Measurements from ENCODE around the gene CRACR2B.
A peak's percentile ranks its signal among the peaks of the same experiment; 100 is the strongest.

The CRACR2B gene

GRCh38 chr11:794766-795633, 32.7 kb upstream of the CRACR2B start:
- DNase-seq = peak in 9 of 51 donors; percentile 7 to 73 (median 26)

- DNase-seq = peak in 38 of 51 donors; percentile 26 to 76 (median 51)
These were observed 31.8 kb upstream of the CRACR2B start for GRCh38 chr11:795634-796564.

DNA sequence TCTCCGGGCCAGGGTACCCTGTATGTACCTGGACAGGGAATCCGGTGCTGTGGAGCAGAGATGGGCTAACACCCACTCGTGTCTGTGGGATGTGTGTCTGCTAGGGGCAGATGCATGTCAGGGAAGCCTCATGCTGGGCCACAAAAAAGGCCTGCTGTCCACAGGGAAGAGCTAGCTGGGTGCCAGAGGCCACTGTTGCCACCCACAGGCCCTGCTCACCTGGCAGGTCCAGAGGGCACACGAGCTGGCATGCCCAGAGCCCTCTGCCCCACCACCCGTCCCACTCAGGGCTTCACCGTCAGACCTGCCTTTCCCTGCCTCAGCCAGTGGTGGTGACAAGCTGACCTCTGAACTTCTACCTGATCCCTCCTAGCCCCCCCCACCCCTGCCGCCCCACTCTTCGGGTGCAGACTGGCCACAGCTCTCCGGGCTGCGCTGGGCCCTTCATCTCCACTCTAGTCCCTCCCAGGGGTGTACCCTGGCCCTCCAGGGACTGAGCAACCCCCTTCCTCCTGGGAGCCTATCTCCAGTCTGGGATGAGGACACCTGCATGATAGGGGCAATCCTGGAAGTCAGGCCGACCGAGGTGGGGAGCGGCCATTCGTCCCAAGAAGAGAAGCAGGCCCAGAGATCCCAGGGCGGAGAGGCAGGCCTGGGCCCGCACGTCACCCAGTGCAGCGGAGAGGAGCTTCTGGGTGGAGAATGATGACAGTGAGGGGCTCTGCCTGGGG, 31.0 kb upstream of the CRACR2B start:
- no peak for DNase-seq

GRCh38 chr11:797296-798092, 30.2 kb upstream of the CRACR2B start:
- peak in 43 of 51 donors; percentile 27 to 89 (median 72) for DNase-seq

DNA sequence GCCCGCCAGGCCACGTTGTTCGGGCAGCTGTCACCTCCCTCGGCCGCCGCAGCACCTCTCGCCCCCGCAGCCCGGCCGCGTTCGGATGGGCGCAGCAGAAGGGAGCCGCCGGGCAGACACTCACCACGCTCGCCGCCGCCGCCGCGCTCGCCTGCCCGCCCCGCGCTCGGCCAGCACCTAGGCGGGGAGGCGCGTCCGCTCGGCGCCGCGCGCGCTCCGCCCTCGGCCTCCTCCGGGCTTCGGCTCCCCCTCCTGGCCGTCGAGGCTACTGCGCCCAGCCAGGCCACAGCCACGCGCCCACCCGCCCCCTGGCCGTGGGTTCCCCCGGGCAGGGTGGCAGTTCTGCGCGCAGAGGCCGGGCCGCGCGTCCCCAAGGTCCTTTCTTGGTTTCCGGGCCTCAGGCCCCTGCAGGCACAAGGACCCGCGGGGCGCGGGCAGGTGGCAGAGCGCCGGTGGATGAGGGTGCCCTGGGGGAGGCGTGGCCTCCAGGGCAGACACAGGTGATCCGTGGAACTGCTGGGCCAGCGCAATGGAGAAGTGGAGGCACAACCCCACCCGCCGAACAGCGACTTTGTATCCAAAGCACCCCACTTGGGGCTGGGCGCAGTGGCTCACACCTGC, 29.5 kb upstream of the CRACR2B start, which contains the start of gene SLC25A22:
Gene SLC25A22 (minus strand): TSS at position 189 of the 621 bp plus-strand sequence. CDS start 3,275 bp downstream, outside the sequence.
- peak in 44 of 51 donors; percentile 36 to 86 (median 70) for DNase-seq

GRCh38 chr11:799641-800316, 27.9 kb upstream of the CRACR2B start:
- no peak for DNase-seq

DNA sequence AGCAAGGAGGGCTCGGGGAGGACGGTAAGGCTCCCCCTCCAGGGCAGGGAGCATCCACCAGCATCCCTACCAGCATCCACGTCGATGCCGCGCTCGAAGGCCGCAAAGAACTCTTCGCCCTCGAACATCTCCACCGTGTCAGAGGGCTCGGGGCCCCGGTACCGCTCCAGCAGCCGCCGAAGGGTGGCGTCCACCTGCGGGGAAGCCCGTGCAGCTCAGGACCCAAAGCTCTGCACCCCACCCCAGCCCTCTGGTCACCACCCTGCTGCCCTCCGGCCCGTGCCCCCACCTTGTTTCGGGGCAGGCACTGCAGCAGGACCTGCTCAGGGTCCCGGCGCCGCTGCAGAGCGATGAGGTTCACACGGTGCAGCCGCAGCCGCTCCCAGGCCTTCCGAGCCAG, 27.2 kb upstream of the CRACR2B start:
- DNase-seq = no peak

GRCh38 chr11:801097-801780, 26.5 kb upstream of the CRACR2B start:
- no peak for DNase-seq

- no peak for DNase-seq
These were observed 25.6 kb upstream of the CRACR2B start for GRCh38 chr11:802018-802617.

DNA sequence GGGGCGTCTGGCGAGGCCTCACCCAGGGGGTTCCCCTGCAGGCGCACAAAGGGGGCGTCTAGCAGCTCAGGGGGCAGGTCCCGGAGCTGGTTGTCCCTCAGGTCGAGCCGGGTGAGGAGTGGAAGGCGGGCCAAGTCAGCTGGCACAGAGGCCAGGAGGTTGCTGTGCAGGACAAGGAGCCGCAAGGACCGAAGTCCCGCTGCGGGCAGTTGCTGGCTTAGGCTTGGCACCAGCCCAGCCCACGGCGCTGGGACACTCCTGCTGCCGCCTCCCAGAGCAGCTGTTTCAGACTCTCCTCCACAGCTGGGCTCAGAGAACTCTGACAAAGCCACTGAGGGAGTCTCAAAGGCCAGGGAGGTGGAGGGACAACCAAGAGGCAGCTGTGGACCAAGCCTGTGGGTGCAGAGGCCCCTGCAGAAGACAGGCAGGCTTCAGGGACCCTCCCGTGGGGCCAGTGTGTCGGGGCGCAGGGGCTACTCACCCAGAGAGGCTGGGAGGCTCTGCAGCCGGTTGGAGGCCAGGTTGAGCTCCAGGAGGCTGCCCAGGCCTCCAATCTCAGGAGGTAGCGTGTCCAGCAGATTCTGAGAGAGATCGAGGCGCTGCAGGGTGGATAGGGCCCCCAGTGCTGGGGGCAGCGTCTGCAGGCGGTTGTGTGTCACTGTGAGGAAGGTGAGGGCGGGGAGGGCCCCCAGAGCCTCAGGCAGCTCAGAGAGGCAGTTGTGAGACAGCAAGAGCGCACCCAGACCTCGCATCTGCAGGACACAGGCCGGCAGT, 24.8 kb upstream of the CRACR2B start:
- DNase-seq = no peak

GRCh38 chr11:803467-803742, 24.3 kb upstream of the CRACR2B start:
- no peak for DNase-seq

DNA sequence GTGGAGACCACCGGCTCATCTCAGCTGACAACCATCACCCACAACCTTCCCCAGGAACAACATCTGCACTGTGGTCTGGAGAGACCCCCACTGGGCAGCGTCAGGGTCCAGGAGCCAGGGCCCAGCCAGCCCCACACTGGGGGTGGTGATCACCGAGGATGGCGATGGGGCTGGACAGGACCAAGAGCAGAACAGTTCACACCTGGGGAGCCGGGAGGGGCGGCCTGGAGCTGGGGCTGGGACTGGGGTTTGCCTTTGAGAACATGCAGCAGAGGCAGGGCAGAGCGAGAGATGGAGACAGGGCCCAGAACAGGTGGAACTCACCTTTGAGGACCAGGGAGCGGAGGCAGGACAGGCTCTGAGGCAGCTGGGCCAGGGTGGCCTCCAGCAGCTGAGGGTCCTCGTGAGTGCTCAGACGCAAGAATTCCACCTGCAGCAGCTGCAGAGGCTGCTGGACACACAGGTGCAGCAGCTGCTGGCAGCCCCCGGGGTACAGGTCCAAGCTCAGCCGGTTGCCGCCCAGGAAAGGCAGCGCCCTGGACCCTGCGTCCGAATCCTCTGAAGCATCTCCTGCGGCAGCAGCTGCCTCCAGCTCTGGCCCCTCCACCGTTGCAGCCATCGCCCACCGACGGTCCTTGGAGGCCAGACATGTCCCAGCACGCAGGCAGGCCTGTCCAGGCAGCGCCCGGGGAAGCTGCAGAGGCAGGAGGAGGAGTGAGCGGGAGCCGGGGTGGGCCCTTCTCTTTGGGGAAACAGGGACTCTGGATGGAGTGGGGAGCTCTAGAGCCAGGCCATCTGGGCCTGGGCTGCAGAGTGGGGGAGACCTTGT, 23.7 kb upstream of the CRACR2B start:
- no peak for DNase-seq

GRCh38 chr11:804599-804964, 23.1 kb upstream of the CRACR2B start:
- DNase-seq = no peak

GRCh38 chr11:808427-809286, 19.1 kb upstream of the CRACR2B start:
- DNase-seq = peak in 5 of 51 donors; percentile 69 to 88 (median 77)

DNA sequence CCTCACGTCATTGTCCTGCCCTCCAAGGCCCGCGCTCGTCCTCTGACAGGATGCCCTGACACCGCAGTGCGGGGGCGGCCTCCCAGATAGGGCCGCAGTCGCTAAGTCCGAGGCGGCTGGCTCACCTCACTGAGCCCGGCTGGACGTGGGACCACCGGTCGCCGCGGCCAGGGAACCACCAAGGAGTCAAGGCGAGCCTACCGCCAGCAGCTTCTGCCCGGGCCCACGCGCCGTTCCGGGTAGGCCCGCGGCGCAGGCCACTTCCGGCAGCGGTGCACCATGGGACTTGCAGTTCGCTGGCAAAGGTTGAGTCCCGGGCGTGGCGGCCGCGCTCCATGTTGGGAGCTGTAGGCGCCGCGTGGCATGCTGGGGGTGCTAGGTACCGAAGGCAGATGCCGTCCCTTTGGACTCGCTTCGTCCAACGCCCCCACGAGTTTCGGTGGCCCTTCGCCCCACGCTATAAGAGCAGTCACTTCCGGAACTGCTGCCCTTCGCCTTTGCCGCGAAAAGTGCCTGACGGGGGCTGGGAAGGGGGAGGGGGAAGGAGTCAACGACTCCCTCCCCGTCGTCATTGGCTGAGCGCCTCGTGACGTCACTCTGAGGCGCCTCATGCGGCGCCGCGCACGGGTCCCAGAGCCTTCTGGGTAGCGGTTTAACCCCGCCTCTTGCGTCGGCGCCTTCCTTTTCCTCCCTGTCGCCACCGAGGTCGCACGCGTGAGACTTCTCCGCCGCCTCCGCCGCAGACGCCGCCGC, 18.3 kb upstream of the CRACR2B start, which contains the start of gene RPLP2:
Gene RPLP2 (plus strand): TSS at position 681 of the 753 bp plus-strand sequence. CDS start 268 bp downstream, outside the sequence.
- peak; percentile 86 to 100 (median 97) for DNase-seq
